Heart right ventricle (tissue), 16 donors: ENCODE results near the gene CNTNAP1. TPM values are rescaled to one million over a fixed set of nuclear protein-coding genes. Genes with fewer than 3 reads are reported as not detected.

ENCODE experiments used
- ATAC-seq, 8 donors: fragments of 200-7000 bp; cut with Tn5 transposase; one replicate each; pipeline ENCODE4 v1.9.1; 2020; ENCODE audit warnings: mild to moderate bottlenecking in 8 of 8, moderate library complexity in 8 of 8, moderate number of reproducible peaks in 1 of 8
- DNase-seq, 2 donors: peaks; one replicate each; pipeline ENCODE4 v3.0.0-alpha.2; 2020
- H3K27ac ChIP-seq, 10 donors: fragments of 200-600 bp; sonication (generic) in 2 of 10; one replicate each; pipeline versions ENCODE4 v1.5.0 to v1.8.0; 2020 to 2022; ENCODE audit warnings: mild to moderate bottlenecking in 3 of 10
- H3K27me3 ChIP-seq, 7 donors: fragments of 200-600 bp; one replicate each; pipeline ENCODE4 v1.8.0; 2021 to 2022; ENCODE audit warnings: mild to moderate bottlenecking in 2 of 7
- H3K36me3 ChIP-seq, 9 donors: fragments of 200-600 bp; sonication (generic) in 1 of 9; one replicate each; pipeline versions ENCODE4 v1.5.0 to v1.8.0; 2020 to 2022; ENCODE audit warnings: mild to moderate bottlenecking in 2 of 9
- H3K4me1 ChIP-seq, 9 donors: fragments of 200-600 bp; sonication (generic) in 1 of 9; one replicate each; pipeline versions ENCODE4 v1.5.0 to v1.8.0; 2020 to 2022; ENCODE audit warnings: mild to moderate bottlenecking in 4 of 9
- H3K4me3 ChIP-seq, 10 donors: fragments of 200-600 bp; sonication (generic) in 2 of 10; one replicate each; pipeline versions ENCODE4 v1.5.0 to v1.8.0; 2020 to 2022; ENCODE audit warnings: mild to moderate bottlenecking in 7 of 10, moderate library complexity in 2 of 10
- H3K9me3 ChIP-seq, 11 donors: fragments of 200-600 bp in 10 of 11; sonication (generic) in 2 of 11; one replicate each; pipeline versions ENCODE4 v1.5.0 to v1.8.0; 2013 to 2022; ENCODE audit warnings: mild to moderate bottlenecking in 2 of 11, control low read depth in 1 of 11, moderate library complexity in 1 of 11
- WGBS, 2 donors: extraction: QIAGEN DNeasy Blood & Tissue Kit; methylation state at CpG; one replicate each; pipeline ENCODE4 v1.1.7; 2013; ENCODE audit warnings: inconsistent platforms in 1 of 2; 5-methylcytosine and 5-hydroxymethylcytosine counted together
- intact Hi-C, 10 donors: fragments of 100-400 bp; cut with DNase I; formaldehyde crosslinking; loops; one replicate each; pipeline versions ENCODE4 v1.11.1 to v1.14.2; 2022
- polyA plus RNA-seq, 2 donors: library from polyadenylated mRNA; stranded (reverse); fragments of 200-250 nt; gene quantifications; one replicate each; pipeline ENCODE4 v1.2.3, GENCODE V29; 2013
- total RNA-seq, 10 donors: library from RNA; stranded (reverse); fragmentation: NEBNext Ultra II Directional in 3 of 10; extraction: Animal tissue kit (Norgen Biotek cat#: 25700) in 3 of 10; gene quantifications; one replicate each; pipeline versions ENCODE4 v1.2.1 to v1.2.4, GENCODE V29; 2021 to 2023
- TF ChIP-seq, protein P1 (sequence below), 9 donors: fragments of 200-600 bp; sonication (generic) in 2 of 9; IDR thresholded peaks; one replicate each; pipeline versions ENCODE4 v1.5.0 to v1.8.0; 2021 to 2022; ENCODE audit warnings: antibody characterized with exemption in 9 of 9, mild to moderate bottlenecking in 5 of 9, moderate library complexity in 1 of 9
- donor health status: Arrhythmogenic right ventricular cardiomyopathy.
- donor health status: ischemic (EF 13 %, LVEDD 7.1; RV severe dilation, severe dysfunction).
- donor health status: healthy with polysubstance abuse.
- donor health status: DM: no; HTN: yes; CAD: no.
- donor health status: DM: no; HTN: no; CAD: no.
- donor health status: ischemic (EF 25% LVEDD 6.9; RV normal size, moderate dysfunction).
- donor health status: ischemic (EF 25% LVEDD 5.7; RV mildly dilated, moderate dysfunction).
- donor health status: healthy.
- donor health status: DM: yes; HTN: yes; CAD: no.
- donor health status: Ischemic cardiomyopathy.
- donor health status: ischemic (EF 35%, LVEDD 5.7; RV mildly dilated, moderate dysfunction).
- donor health status: nonischemic (EF 11% LVEDD 7.7; RV severe dilation, severe dysfunction).
- donor health status: DM: yes; HTN: yes; CAD: no.
- donor health status: PGD.
- donor health status: ischemic (EF 29% LVEDD 5.4; RV normal size, mild dysfunction).
- donor health status: nonischemic (EF 23%, LVEDD 6.1; RV moderate dilation, normal function).

CNTNAP1 gene
- total and polyA plus RNA-seq, 12 donors: 2.2 to 28.3 (median 3.5) TPM

- TF ChIP-seq, protein P1, sequence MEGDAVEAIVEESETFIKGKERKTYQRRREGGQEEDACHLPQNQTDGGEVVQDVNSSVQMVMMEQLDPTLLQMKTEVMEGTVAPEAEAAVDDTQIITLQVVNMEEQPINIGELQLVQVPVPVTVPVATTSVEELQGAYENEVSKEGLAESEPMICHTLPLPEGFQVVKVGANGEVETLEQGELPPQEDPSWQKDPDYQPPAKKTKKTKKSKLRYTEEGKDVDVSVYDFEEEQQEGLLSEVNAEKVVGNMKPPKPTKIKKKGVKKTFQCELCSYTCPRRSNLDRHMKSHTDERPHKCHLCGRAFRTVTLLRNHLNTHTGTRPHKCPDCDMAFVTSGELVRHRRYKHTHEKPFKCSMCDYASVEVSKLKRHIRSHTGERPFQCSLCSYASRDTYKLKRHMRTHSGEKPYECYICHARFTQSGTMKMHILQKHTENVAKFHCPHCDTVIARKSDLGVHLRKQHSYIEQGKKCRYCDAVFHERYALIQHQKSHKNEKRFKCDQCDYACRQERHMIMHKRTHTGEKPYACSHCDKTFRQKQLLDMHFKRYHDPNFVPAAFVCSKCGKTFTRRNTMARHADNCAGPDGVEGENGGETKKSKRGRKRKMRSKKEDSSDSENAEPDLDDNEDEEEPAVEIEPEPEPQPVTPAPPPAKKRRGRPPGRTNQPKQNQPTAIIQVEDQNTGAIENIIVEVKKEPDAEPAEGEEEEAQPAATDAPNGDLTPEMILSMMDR (IDR thresholded peaks at IDR 0.05): no peak
- intact Hi-C loops: no loop called here
- no peak for DNase-seq
Observed at GRCh38 chr17:42699415-42699740, 17.0 kb downstream of the CNTNAP1 start.

GRCh38 chr17:42700586-42701289 lies 18.4 kb downstream of the CNTNAP1 start:
- no peaks in the 10 kb centered on the region for H3K9me3 ChIP-seq
- peaks cover 0 to 11% (median 7%) of the 10 kb centered on the region in 9 donors for H3K4me1 ChIP-seq
- TF ChIP-seq, protein P1 (IDR thresholded peaks at IDR 0.05): no peak
- intact Hi-C loops: no loop called here
- H3K36me3 ChIP-seq: peaks cover 8 to 93% (median 67%) of the 10 kb centered on the region in 9 donors
- no peaks in the 10 kb centered on the region for H3K27me3 ChIP-seq
- DNase-seq (no peak), ATAC-seq (no peak)
- 79 to 80% methylated on average over 10 of the region's 10 CpGs for WGBS, 2 donors
- no peak overlapping the region for H3K27ac ChIP-seq
- H3K4me3 ChIP-seq: no peak overlapping the region

More at GRCh38 chr17:42699415-42699740, 17.0 kb downstream of the CNTNAP1 start:
- H3K36me3 ChIP-seq: peaks cover 5 to 93% (median 63%) of the 10 kb centered on the region in 9 donors
- WGBS, 2 donors: 87 to 91% methylated on average over 4 of the region's 4 CpGs
- H3K27me3 ChIP-seq: no peaks in the 10 kb centered on the region
- ATAC-seq: no peak
- H3K4me1 ChIP-seq: peaks cover 0 to 11% (median 7%) of the 10 kb centered on the region in 9 donors
- no peak overlapping the region for H3K4me3 ChIP-seq
- no peaks in the 10 kb centered on the region for H3K9me3 ChIP-seq
- H3K27ac ChIP-seq: no peak overlapping the region

DNA sequence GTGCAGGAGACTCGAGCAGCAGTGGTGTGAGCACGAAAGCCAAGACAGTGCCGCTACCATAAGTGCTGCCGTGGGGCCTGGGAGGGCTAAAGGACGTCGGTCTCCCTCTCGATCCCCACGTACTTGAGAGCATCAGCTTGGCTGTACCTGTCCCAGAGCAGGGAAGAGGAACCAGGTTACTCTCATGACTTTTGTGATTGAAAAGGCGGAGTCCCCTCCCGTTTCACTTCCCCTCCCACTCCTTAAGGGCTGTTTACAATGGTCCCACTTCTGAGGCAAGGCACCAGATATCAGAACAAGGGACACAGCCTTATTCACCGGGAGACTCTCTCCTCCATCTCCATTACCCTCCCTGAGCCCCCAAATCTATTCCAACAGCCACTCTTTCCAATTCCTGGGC lies 20.1 kb downstream of the CNTNAP1 start:
- no peak overlapping the region for H3K27ac ChIP-seq
- intact Hi-C loops: no loop called here
- WGBS, 2 donors: 88% methylated on average over 11 of the region's 11 CpGs
- ATAC-seq (no peak), DNase-seq (no peak)
- no peaks in the 10 kb centered on the region for H3K27me3 ChIP-seq
- TF ChIP-seq, protein P1 (IDR thresholded peaks at IDR 0.05): no peak
- H3K4me1 ChIP-seq: peaks cover 0 to 11% (median 7%) of the 10 kb centered on the region in 9 donors
- H3K36me3 ChIP-seq: peaks cover 8 to 93% (median 73%) of the 10 kb centered on the region in 9 donors
- H3K4me3 ChIP-seq: no peak overlapping the region
- H3K9me3 ChIP-seq: no peaks in the 10 kb centered on the region

- TF ChIP-seq, protein P1 (IDR thresholded peaks at IDR 0.05): no peak
- H3K4me1 ChIP-seq: peaks cover 0 to 2% (median 1%) of the 10 kb centered on the region in 9 donors
- intact Hi-C loops: no loop called here
- H3K27ac ChIP-seq: no peak overlapping the region
- H3K4me3 ChIP-seq: no peak overlapping the region
- peaks cover 15 to 100% (median 87%) of the 10 kb centered on the region in 9 donors for H3K36me3 ChIP-seq
- WGBS, 2 donors: 95 to 96% methylated on average over 5 of the region's 5 CpGs
- no peaks in the 10 kb centered on the region for H3K9me3 ChIP-seq
- no peaks in the 10 kb centered on the region for H3K27me3 ChIP-seq
- DNase-seq: no peak
- ATAC-seq: no peak
Observed at GRCh38 chr17:42704490-42704836, 22.1 kb downstream of the CNTNAP1 start.
